Keratinocyte (primary cell): Measurements from ENCODE around the gene ERC2.

Experiments used
- CTCF ChIP-seq, 3 experiments: IDR thresholded peaks in 1 of 3; conservative IDR thresholded peaks in 1 of 3; optimal IDR thresholded peaks in 1 of 3; 2 replicates in 2 of 3; 3 replicates in 1 of 3; pipeline versions ENCODE3 to v1.5.1; 2011; ENCODE audit warnings: low read length in 3 of 3, mild to moderate bottlenecking in 3 of 3, moderate library complexity in 2 of 3, control low read depth in 1 of 3, inconsistent platforms in 1 of 3; ENCODE audit not compliant: insufficient read depth in 2 of 3; ENCODE audit errors: extremely low read depth in 1 of 3
- EZH2 ChIP-seq: IDR thresholded peaks from one replicate; pipeline ENCODE4 v1.6.1; 2012; ENCODE audit warnings: inconsistent platforms, mild to moderate bottlenecking, low read length, moderate library complexity

GRCh38 chr3:55567615-55568014, 900.7 kb downstream of the ERC2 start:
- TF ChIP-seq CTCF (optimal IDR thresholded peaks at IDR 0.05 in 1 of 3, IDR thresholded peaks at IDR 0.05 in 1 of 3, conservative IDR thresholded peaks at IDR 0.05 in 1 of 3; ENCODE audit: extremely low read depth in 1 of 3, insufficient read depth in 2 of 3, low read length in 3 of 3), result no peak
- no peak for TF ChIP-seq EZH2
